ENCODE results near the gene RSKR. TPM values are rescaled to one million over a fixed set of nuclear protein-coding genes. Genes with fewer than 3 reads are reported as not detected.
A peak's percentile ranks its signal among the peaks of the same experiment; 100 is the strongest.
"Not testable (repeated sequence)": the region's sequence is repeated elsewhere in the genome, so short reads cannot be mapped to it uniquely, and the experiment has no call there.

RSKR gene
- total RNA-seq, 1 donor from 2014 or later, result 15.2 TPM

DNA sequence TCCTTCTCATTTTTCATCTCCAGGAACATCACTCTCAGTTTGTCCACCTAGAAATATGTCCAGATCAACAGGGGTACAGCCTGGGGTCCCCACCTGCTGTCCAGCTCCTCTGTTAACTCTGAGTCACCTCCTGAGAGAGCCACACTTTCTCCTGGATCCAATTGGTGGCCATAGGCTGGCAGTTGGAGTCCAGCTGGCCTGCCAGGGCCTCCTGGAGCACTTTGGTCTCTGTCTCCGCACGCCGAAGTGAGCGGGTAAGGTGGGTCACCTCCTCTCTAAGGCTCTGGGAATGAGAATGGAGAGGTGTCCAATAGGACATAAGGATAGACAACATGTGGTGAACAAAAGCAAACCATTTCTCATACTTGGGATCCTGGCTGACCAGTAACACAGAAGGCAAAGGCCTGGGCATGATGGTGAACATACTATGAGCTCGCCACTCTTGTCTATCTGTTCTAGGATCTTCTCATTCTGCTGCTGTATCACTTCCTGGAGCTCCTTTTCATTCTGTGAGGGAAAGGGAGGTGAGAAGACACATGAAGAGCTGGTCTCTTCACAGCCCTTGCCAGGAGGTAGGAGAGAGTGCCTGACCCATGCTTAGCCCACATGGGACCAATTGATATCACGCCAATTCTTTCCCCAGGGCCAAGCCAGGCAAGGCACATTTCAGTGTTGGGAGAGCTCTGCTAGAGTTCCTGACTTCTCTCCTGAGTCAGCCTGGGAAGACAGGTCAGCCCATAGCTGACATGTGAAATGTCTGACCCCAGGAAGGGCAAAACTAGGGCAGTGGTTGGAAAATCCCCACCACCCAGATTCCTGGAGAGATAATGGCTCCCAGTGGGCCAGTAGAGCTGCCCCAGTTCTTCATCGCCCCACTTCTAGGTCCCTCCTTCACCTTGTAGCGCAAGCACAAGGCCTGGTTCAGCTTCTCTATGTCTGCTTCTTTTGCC is 35.5 kb downstream of the RSKR start:
- no peak for DNase-seq (ENCODE audit: low spot score)

DNA sequence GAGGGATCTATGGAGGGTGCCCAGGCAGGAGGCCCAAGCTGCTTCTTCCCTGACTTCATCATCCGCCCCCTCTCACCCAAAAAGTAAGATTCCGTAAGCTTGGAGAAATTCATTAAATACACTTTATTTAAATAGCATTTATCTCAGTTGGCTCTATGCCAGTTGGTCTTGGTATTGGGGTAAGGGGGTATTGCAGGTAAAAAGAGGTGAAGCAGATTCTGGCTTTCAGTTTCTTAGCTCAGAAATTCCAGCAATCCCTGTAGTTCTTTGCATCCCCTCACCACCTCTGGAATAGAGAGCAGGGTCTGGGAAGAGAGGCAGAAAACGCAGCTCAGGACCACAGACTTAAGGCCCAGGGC is 36.5 kb downstream of the RSKR start:
- DNase-seq (ENCODE audit: low spot score), result no peak

DNA sequence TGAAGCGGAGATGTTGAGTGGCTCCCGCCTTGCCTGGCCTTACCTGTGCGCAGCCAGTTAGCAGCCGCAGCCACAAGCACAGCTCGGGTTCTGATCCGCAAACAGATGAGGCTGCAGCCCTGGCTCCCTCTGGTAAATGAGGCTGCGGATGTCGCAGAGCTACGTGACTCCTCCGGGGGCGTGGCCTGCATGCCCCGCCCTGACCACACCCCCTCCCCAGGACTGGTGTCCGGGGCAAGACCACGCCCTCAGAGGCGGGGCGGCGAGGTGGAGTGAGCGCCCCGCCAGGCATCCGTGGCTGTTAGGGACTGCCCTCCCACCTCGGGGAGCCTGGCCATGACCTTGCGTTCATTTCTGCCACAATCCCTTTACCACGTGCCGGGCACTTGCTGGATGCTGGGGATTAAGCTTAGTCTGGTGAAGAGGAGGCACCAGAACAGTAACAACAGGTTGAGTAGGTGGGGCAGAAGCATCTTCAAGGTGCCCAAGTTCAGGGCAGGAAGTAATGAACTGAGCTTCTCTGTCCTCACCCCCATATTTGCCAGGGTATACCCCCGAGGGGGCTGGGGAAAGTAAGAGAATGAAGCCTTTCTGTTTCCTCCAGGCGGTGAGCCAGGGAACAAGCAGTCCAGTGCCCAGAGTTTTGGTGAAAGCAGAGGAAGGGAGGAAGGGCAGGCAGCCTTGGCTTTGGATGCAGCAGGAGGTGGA is 37.1 kb downstream of the RSKR start, which contains the start of gene ALDOC:
Gene ALDOC (minus strand): TSS at position 138 of the 708 bp plus-strand sequence. CDS start 1,363 bp downstream, outside the sequence.
- DNase-seq (ENCODE audit: low spot score), result peak; percentile 91

DNA sequence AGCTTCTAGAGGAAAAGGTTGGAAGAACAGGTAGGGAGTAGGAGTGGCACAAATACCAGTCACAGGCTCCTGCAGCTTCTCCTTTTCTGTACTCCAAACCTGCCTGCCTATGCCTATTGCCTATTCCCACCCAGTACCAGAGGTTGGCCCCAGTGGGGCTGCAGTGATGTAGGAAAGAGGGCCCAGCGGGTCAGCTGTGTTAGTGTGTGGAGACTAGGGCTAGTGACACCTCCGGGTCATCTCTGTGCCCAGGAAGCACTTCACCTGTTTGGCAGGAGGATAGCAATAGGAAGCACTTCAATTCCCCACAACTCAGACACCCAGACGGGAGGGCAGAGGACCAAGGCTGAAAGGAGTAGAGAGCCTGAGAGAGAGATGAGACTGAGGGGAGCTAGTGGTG is 38.0 kb downstream of the RSKR start:
- DNase-seq (ENCODE audit: low spot score), result not testable (repeated sequence)

DNA sequence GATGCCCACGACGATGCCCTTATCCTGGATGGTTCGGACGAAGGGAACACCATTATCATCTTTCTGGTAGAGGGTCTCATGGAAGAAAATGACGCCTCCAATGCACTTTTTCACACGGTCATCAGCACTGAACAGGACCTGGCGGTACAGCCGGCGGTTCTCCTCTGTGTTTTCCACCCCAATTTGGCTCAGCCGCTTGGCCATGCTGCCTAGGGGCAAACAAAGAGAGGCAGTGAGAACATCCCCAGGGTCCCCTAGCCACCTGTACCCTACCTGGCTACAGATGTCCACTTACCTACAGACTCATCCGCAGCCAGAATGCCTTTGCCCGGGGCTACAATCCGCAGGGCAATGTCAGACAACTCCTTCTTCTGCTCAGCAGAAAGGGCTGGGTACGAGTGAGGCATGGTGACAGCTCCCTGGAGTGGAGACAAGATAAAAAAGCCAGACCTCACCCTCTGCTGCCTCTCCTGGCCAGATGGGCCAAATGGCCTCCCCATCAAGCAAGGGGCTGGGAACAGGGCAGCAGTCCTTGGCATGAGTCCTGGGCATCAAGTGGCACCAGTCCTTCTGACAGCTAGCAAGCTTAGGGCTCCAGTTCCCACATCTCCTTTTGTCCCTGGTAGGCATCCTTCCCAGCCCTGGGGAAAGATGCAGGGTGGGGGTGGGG is 38.7 kb downstream of the RSKR start:
- DNase-seq (ENCODE audit: low spot score), result no peak

DNA sequence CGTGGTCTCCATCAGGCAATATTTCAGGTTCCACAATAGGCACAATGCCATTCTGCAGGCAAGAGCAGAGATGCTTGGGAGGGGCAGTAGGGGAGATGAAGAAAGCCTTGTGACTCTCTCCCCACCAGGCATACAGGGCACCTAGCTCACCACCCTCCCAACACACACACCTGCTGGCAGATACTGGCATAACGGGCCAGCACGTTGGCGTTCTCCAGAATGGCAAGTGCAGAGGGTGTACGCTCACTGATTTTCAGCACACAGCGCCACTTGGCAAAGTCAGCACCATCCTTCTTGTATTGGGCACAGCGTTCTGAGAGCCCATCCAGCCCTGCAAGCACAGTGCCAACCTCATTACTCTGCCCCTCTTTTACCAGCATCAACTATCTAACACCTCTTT is 39.5 kb downstream of the RSKR start:
- no peak for DNase-seq (ENCODE audit: low spot score)

DNA sequence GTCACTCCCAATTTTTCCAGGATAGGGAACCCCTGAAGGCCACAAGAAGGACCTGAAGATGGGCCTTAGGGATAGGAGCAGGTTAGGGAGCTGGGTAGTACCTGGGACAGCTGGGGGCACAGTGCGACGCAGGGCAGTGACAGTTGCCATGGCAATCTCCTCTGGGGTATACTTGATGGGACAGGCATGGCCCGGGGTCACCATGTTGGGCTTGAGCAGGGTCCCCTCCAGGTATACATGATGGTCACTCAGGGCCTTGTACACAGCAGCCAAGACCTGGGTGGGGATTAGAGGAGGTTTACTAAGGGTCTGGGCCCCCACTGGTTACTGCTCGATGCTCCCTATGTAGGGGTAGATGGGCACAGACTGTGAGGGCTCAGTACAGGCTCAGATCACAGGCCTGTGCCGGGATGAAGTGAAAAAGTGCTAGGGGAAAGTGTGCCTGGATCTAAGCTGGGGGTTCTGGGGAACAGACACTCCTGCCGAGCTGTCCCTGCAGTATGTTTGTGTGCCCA is 40.0 kb downstream of the RSKR start:
- DNase-seq (ENCODE audit: low spot score), result no peak

DNA sequence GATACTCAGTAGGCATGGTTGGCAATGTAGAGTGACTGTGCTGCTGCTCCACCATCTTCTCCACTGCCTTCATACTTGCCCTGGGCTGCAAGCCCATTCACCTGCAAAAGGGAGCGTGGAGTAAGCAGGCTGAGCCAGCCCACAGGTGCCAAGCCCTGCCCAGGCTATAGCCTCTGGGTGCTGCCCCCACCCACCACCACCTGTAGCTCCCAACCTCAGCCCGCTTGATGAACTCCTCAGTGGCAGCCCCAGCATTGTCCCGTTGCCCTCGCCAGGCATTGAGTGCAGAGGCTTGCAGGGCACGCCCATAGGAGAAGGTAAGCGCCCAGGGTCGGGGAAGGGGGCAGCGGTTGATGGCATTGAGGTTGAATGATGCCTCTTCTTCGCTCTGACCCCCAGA is 40.5 kb downstream of the RSKR start:
- DNase-seq (ENCODE audit: low spot score), result no peak

DNA sequence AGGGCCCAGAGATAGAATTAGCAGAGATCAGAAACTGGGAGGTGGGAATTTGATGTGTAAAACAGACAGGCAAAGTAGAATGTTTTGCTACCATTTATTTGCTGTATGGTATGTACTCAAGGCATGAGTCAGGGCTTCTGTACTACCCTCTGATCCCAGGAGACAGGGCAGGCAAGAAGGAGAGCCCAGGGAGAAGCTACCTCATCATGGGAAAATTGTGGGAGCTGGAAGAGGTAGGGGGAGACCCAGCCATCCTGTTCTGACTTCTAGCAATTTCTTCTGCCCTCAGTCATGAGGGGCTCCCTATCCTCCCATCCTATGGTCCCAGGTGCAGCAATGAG is 41.0 kb downstream of the RSKR start:
- DNase-seq (ENCODE audit: low spot score), result no peak

DNA sequence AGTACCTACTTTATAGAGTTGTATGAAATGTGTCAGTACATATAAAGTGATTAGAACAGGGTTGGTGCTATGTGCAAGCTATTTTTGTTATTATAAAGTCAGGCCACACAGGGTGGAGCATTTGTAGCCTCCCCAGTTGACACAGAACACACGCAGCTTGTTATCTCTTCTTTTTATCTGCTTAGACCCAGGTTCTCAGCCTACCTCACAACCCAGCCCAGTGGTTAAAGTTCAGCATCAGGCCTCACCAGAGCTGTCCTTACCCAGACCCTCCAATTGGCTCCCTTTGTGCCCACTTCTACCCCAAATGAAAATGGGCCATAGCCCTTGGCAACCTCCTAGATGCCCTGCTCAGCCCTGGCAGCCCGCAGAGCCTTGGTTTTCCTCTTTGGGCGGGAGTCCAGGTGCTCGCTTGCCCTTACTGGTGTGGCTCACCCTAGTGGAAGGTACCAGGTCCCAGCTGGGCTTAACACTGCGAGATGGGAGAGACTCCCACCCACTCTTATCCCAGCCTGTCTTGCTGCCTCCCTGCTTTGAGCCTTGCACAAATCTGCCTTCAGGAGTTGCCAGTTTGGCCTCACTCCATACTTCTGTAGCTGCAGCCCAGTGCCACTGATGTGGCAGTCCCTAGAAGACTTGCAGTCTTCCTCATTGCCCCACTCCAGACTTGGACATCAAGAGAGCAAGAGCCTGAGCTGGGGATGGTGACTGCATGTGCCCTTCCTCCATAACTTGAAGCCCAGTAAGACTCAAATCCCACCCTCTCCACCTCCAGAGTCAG is 41.5 kb downstream of the RSKR start:
- DNase-seq (ENCODE audit: low spot score), result no peak

DNA sequence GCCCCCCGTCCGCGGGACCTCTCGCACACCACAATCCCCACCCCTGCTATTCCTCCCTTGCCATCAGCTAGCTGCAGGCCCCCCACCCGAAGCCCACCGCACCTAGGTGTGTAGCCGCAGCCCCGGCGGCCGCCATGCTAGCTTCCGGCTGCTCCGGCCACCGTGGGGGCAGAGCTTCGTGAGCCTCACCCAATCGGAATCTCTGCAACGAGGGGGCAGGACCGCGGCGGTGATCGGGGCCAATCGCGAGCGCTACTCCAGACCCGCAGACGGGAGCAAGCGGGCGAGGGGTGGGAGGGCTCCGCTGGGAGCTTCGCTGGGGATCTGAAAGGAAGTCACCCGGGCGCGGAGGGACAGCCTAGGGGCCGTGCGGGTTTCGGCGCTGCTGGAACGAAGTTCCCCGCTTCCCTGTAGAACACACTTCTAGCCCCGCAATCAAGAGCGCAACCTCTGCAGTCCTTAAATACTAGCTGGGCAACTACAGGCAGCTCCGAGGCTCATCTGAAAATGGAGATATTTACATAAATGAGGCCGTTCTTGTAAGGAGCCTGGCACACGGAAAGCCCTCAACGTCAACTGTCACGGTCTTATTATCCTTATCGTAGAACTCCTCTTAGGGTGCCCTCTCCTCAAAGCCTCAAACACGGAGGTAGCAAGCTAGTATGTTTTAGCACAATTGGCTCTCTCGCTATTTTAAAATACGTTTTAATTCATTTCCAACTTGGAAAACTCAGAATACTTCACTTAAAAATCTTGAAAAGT is 42.4 kb downstream of the RSKR start, which contains the start of gene PIGS:
Gene PIGS (minus strand): TSS at position 164 of the 762 bp plus-strand sequence. CDS start 28 bp downstream, at position 136.
- DNase-seq (ENCODE audit: low spot score), result peak; percentile 95

DNA sequence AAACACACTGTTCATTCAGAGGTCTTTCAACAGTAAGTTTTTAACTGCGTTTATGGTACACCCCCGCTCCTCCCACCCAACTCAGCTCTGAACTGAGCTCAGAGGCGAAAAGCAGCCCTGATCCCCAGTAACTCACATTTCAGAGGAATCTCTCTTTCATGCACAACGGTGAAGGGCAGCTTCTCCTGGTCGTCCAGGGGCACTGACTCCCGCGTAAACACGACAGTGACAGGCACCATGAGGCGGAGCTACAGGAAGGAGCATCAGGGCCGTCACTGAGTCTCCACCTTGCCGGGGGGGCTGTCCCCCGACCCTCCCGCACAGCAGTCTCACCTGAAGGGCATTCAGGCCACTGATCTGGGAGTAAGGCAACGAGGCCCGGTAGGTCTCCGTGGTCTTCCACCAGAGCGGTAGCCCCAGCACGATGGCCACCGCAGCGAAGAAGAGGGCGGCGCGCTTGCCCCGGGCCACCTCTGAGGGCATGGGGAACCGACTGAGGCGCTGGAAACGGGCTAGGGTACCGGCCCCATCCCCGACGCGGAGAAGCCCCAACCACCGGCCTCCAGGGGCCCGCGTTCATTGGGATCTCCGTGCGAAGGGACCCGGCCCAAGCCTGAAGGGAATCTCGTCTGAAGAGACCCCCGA is 43.1 kb downstream of the RSKR start:
- DNase-seq (ENCODE audit: low spot score), result no peak

DNA sequence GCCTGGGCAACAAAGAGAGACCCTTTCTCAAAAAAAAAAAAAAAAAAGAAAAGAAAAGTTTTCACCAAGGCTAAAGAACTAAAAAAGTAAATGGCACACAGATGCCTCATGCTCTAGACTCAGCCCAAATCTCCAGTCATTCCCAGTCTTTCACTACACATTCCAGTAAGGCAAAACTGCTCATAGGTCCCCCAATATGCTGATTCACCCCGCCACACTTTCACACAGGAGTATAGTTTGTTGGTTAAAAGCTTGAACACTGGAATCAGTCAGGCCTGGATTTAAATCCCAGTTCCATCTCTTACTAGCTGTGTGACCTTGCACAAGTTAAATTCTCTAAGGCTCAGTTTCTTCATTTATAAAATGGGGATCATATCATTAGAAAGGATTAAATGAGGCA is 44.5 kb downstream of the RSKR start:
- no peak for DNase-seq (ENCODE audit: low spot score)

DNA sequence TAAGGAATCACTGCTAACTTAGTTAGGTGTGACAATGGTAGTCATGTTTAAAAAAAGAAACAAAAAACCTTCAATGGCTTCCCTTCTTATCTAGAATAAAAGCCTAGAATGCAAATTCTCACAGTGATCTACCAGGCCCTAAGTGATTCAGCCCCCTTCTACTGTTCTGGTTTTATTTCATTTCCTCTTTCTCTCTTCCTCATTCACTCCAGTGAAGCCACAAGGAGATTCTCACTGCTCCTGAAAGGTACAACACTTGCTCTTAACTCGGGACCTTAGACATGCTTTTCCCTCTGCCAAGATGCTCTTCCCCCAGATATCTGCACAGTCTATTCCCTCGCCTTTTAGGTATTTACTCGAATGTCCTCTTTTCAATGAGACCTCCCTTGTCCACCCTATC is 46.4 kb downstream of the RSKR start:
- DNase-seq (ENCODE audit: low spot score), result no peak

DNA sequence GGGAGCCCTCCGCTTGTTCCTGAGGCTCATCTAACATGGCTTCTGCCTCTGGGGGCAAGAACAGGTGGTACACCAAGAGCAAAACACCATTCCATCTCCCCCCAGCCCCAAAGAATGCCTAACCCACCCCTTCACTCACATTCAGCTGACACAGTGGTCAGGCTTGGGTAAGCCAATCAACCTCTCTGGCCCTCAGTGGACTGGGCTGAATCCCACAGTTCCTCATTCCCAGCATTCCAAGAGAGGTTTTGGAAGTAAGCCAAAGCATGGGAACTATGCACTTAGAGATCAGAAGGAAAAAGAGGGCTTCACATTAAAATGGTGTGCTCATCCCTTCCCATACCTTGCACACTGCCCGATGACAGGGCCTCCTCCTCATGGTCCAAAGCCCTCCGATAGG is 50.5 kb downstream of the RSKR start:
- peak; percentile 54 for DNase-seq (ENCODE audit: low spot score)

Other genes with a start within 250 kb of the RSKR start
- gene SEBOX, start 249.0 kb downstream of the RSKR start, total RNA-seq (ENCODE audit: insufficient read depth, low replicate concordance), result not detected
- 8.7 TPM for gene VTN, start 243.9 kb downstream of the RSKR start, total RNA-seq (ENCODE audit: insufficient read depth, low replicate concordance)
- 9.4 TPM for gene SARM1, start 242.5 kb downstream of the RSKR start, total RNA-seq (ENCODE audit: insufficient read depth, low replicate concordance)
- 7.7 TPM for gene SLC46A1, start 208.0 kb downstream of the RSKR start, total RNA-seq (ENCODE audit: insufficient read depth, low replicate concordance)
- 0.72 TPM for gene SLC13A2, start 140.5 kb downstream of the RSKR start, total RNA-seq (ENCODE audit: insufficient read depth, low replicate concordance)
- not detected for gene FOXN1, start 107.8 kb downstream of the RSKR start, total RNA-seq (ENCODE audit: insufficient read depth, low replicate concordance)
- 26.2 TPM for gene UNC119, start 61.6 kb downstream of the RSKR start, total RNA-seq (ENCODE audit: insufficient read depth, low replicate concordance)
- 14.2 TPM for gene PIGS, start 42.7 kb downstream of the RSKR start, total RNA-seq (ENCODE audit: insufficient read depth, low replicate concordance)
- 26.2 TPM for gene ALDOC, start 37.3 kb downstream of the RSKR start, total RNA-seq (ENCODE audit: insufficient read depth, low replicate concordance)
- gene SPAG5, start 15.2 kb downstream of the RSKR start, total RNA-seq (ENCODE audit: insufficient read depth, low replicate concordance), result 18.8 TPM
- gene BLTP2, start 31.0 kb upstream of the RSKR start, total RNA-seq (ENCODE audit: insufficient read depth, low replicate concordance), result 63.3 TPM
- 44.8 TPM for gene SDF2, start 47.7 kb upstream of the RSKR start, total RNA-seq (ENCODE audit: insufficient read depth, low replicate concordance)
- gene SUPT6H, start 48.0 kb upstream of the RSKR start, total RNA-seq (ENCODE audit: insufficient read depth, low replicate concordance), result 40.4 TPM
- 18.1 TPM for gene PROCA1, start 97.7 kb upstream of the RSKR start, total RNA-seq (ENCODE audit: insufficient read depth, low replicate concordance)
- gene RAB34, start 103.7 kb upstream of the RSKR start, total RNA-seq (ENCODE audit: insufficient read depth, low replicate concordance), result 149 TPM
- gene RPL23A, start 105.8 kb upstream of the RSKR start, total RNA-seq (ENCODE audit: insufficient read depth, low replicate concordance), result 698 TPM
- 5.1 TPM for gene TLCD1, start 112.0 kb upstream of the RSKR start, total RNA-seq (ENCODE audit: insufficient read depth, low replicate concordance)
- gene NEK8, start 114.6 kb upstream of the RSKR start, total RNA-seq (ENCODE audit: insufficient read depth, low replicate concordance), result 0.24 TPM
- 15.2 TPM for gene TRAF4, start 129.8 kb upstream of the RSKR start, total RNA-seq (ENCODE audit: insufficient read depth, low replicate concordance)
- 0.48 TPM for gene FAM222B, start 228.6 kb upstream of the RSKR start, total RNA-seq (ENCODE audit: insufficient read depth, low replicate concordance)
- gene ERAL1, start 240.8 kb upstream of the RSKR start, total RNA-seq (ENCODE audit: insufficient read depth, low replicate concordance), result 8.7 TPM